H1 (cell line): Measurements from ENCODE around the gene NARS2. TPM values are rescaled to one million over a fixed set of nuclear protein-coding genes. Genes with fewer than 3 reads are reported as not detected.

Experiments used
- CTCF ChIA-PET: fragments of 300-600 bp; sonication (Branson Sonifier 250); formaldehyde crosslinking; loops from one replicate; lab custom pipeline; 2021; ENCODE audit not compliant: partially characterized antibody; lab: Charles Lee
- POLR2A ChIA-PET: fragments of 300-600 bp; sonication (Branson Sonifier 250); formaldehyde crosslinking; loops from one replicate; lab custom pipeline; 2021; ENCODE audit warnings: inconsistent platforms; ENCODE audit not compliant: partially characterized antibody; lab: Charles Lee
- DNase-seq, 2 experiments: peaks; one replicate each; pipeline versions ENCODE4 v3.0.0 to v3.0.0-alpha.2; 2010 to 2022; ENCODE audit warnings: low spot score in 2 of 2, low read depth in 1 of 2, mixed read lengths in 1 of 2
- FAIRE-seq: peaks from 2 replicates; lab custom pipeline; 2011; peaks lifted over from hg19 to GRCh38; lab: Jason Lieb, UNC
- H2AFZ ChIP-seq: 2 replicates; pipeline ENCODE4 v1.8.1; 2012; ENCODE audit warnings: low read length, inconsistent platforms
- H2AK5ac ChIP-seq: 2 replicates; pipeline ENCODE4 v1.6.1; 2013; ENCODE audit warnings: low read depth, low read length
- H2BK120ac ChIP-seq: replicated peaks from 2 replicates; pipeline ENCODE3; 2013; ENCODE audit warnings: low read depth, low read length, inconsistent platforms
- H2BK12ac ChIP-seq: 2 replicates; pipeline ENCODE4 v1.6.1; 2013; ENCODE audit warnings: low read depth, low read length
- H2BK15ac ChIP-seq: 2 replicates; pipeline ENCODE4 v1.6.1; 2013; ENCODE audit warnings: low read length
- H2BK20ac ChIP-seq: 2 replicates; pipeline ENCODE4 v1.6.1; 2013; ENCODE audit warnings: low read length
- H2BK5ac ChIP-seq: 2 replicates; pipeline ENCODE4 v1.6.1; 2013; ENCODE audit warnings: low read depth, low read length
- H3K14ac ChIP-seq: 2 replicates; pipeline ENCODE4 v1.6.1; 2013; ENCODE audit warnings: inconsistent platforms; ENCODE audit not compliant: insufficient read length
- H3K18ac ChIP-seq: 2 replicates; pipeline ENCODE4 v1.6.1; 2013; ENCODE audit warnings: low read length; ENCODE audit errors: extremely low read depth
- H3K23ac ChIP-seq: 2 replicates; pipeline ENCODE4 v1.6.1; 2013; ENCODE audit warnings: inconsistent platforms; ENCODE audit not compliant: insufficient read length
- H3K23me2 ChIP-seq: 2 replicates; pipeline ENCODE4 v1.6.1; 2013; ENCODE audit warnings: low read depth, low read length
- H3K27ac ChIP-seq: 2 replicates; pipeline ENCODE4 v1.6.1; 2011; ENCODE audit warnings: low read depth, low read length, inconsistent platforms
- H3K27me3 ChIP-seq, 4 experiments: replicated peaks in 1 of 4; 1 replicate in 1 of 4; 2 replicates in 3 of 4; pipeline versions ENCODE4 v1.6.1 to v1.8.1; 2011 to 2013; ENCODE audit warnings: low read length in 3 of 4, mild to moderate bottlenecking in 3 of 4, inconsistent platforms in 2 of 4, mixed read lengths in 2 of 4, moderate library complexity in 1 of 4; ENCODE audit not compliant: control insufficient read depth in 3 of 4, insufficient read depth in 3 of 4; ENCODE audit errors: extremely low read depth in 1 of 4
- H3K36me3 ChIP-seq, 4 experiments: 2 replicates each; pipeline versions ENCODE4 v1.6.1 to v1.8.1; 2011 to 2013; ENCODE audit warnings: mild to moderate bottlenecking in 4 of 4, low read length in 3 of 4, moderate library complexity in 2 of 4, control low read depth in 1 of 4, inconsistent platforms in 1 of 4; ENCODE audit not compliant: insufficient read depth in 4 of 4, control insufficient read depth in 2 of 4
- H3K4ac ChIP-seq: replicated peaks from 2 replicates; pipeline ENCODE3; 2013; ENCODE audit warnings: low read length, low read depth, mixed read lengths, inconsistent platforms; ENCODE audit not compliant: insufficient read length
- H3K4me1 ChIP-seq, 4 experiments: replicated peaks in 1 of 4; 1 replicate in 1 of 4; 2 replicates in 3 of 4; pipeline versions ENCODE4 v1.6.1 to v1.8.1; 2011 to 2013; ENCODE audit warnings: low read length in 3 of 4, inconsistent platforms in 2 of 4, mixed read lengths in 1 of 4; ENCODE audit not compliant: insufficient read depth in 4 of 4, control insufficient read depth in 3 of 4
- H3K4me2 ChIP-seq, 2 experiments: 2 replicates each; pipeline versions ENCODE4 v1.6.1 to v1.8.1; 2011 to 2013; ENCODE audit warnings: low read depth in 2 of 2, low read length in 2 of 2, control low read depth in 1 of 2, inconsistent platforms in 1 of 2, mild to moderate bottlenecking in 1 of 2; ENCODE audit not compliant: insufficient read depth in 1 of 2
- H3K4me3 ChIP-seq, 4 experiments: fragments of 200-600, 300-600 bp in 1 of 4; sonication (generic), shearing (Covaris generic), sonication (Bioruptor Twin) in 1 of 4; 2 replicates each; pipeline versions ENCODE4 v1.5.1 to v1.8.1; 2011 to 2016; ENCODE audit warnings: low read length in 4 of 4, low read depth in 3 of 4, control low read depth in 2 of 4, inconsistent platforms in 2 of 4, mild to moderate bottlenecking in 2 of 4, mixed read lengths in 1 of 4, moderate library complexity in 1 of 4; ENCODE audit not compliant: insufficient read depth in 2 of 4; ENCODE audit errors: extremely low read depth in 1 of 4
- H3K56ac ChIP-seq: replicated peaks from 2 replicates; pipeline ENCODE3; 2013; ENCODE audit warnings: low read depth, mild to moderate bottlenecking, mixed read lengths, low read length, inconsistent platforms; ENCODE audit not compliant: insufficient read length
- H3K79me1 ChIP-seq: 2 replicates; pipeline ENCODE4 v1.6.1; 2013; ENCODE audit warnings: low read depth, low read length, control low read depth
- H3K79me2 ChIP-seq, 2 experiments: 2 replicates each; pipeline versions ENCODE4 v1.6.1 to v1.8.1; 2012 to 2013; ENCODE audit warnings: low read length in 2 of 2, mild to moderate bottlenecking in 2 of 2, inconsistent platforms in 1 of 2; ENCODE audit not compliant: insufficient read depth in 2 of 2, control insufficient read depth in 1 of 2
- H3K9ac ChIP-seq, 4 experiments: replicated peaks in 1 of 4; 1 replicate in 1 of 4; 2 replicates in 3 of 4; pipeline versions ENCODE4 v1.6.1 to v1.8.1; 2011 to 2013; ENCODE audit warnings: low read depth in 3 of 4, low read length in 3 of 4, control low read depth in 2 of 4, mild to moderate bottlenecking in 2 of 4, moderate library complexity in 2 of 4, inconsistent platforms in 1 of 4; ENCODE audit errors: extremely low read depth in 1 of 4
- H3K9me3 ChIP-seq, 2 experiments: 2 replicates each; pipeline versions ENCODE4 v1.6.1 to v1.8.1; 2012 to 2013; ENCODE audit warnings: mild to moderate bottlenecking in 2 of 2, moderate library complexity in 2 of 2, control low read depth in 1 of 2, inconsistent platforms in 1 of 2, low read depth in 1 of 2, low read length in 1 of 2, mixed read lengths in 1 of 2; ENCODE audit not compliant: insufficient read depth in 2 of 2
- H4K20me1 ChIP-seq, 2 experiments: replicated peaks in 1 of 2; 2 replicates each; pipeline versions ENCODE3 to v1.8.1; 2011 to 2013; ENCODE audit warnings: inconsistent platforms in 2 of 2, low read length in 2 of 2, mild to moderate bottlenecking in 1 of 2; ENCODE audit not compliant: insufficient read depth in 2 of 2, control insufficient read depth in 1 of 2
- H4K5ac ChIP-seq: 2 replicates; pipeline ENCODE4 v1.6.1; 2013; ENCODE audit warnings: low read length, low read depth, mixed read lengths, inconsistent platforms; ENCODE audit not compliant: insufficient read length
- H4K8ac ChIP-seq: 2 replicates; pipeline ENCODE4 v1.8.0; 2013; ENCODE audit warnings: mild to moderate bottlenecking, moderate library complexity, low read length, inconsistent platforms; ENCODE audit not compliant: insufficient read depth; ENCODE audit errors: extremely low read depth
- H4K91ac ChIP-seq: replicated peaks from 2 replicates; pipeline ENCODE3; 2013; ENCODE audit warnings: low read length, mixed read lengths, inconsistent platforms; ENCODE audit not compliant: insufficient read length
- ASH2L ChIP-seq: fragments of 200-600, 300-600 bp; sonication (generic); IDR thresholded peaks from one replicate; pipeline ENCODE4 v1.7.1; 2017; ENCODE audit warnings: low read length
- CREB1 ChIP-seq: IDR thresholded peaks from 2 replicates; pipeline ENCODE4 v1.6.1; 2012; ENCODE audit warnings: inconsistent platforms
- HDAC6 ChIP-seq: IDR thresholded peaks from one replicate; pipeline ENCODE4 v1.7.1; 2012; ENCODE audit warnings: low read depth, mild to moderate bottlenecking, inconsistent platforms, low read length, moderate library complexity
- KDM4A ChIP-seq: IDR thresholded peaks from one replicate; pipeline ENCODE4 v1.7.1; 2012; ENCODE audit warnings: low read depth, mild to moderate bottlenecking, moderate library complexity, low read length, inconsistent platforms; ENCODE audit not compliant: severe bottlenecking
- POLR2A ChIP-seq, 2 experiments: IDR thresholded peaks; 1 replicate in 1 of 2; 2 replicates in 1 of 2; pipeline ENCODE4 v1.6.1; 2011; ENCODE audit warnings: low read depth in 2 of 2, low read length in 2 of 2, mild to moderate bottlenecking in 2 of 2; ENCODE audit errors: control extremely low read depth in 1 of 2
- POU5F1 ChIP-seq: IDR thresholded peaks from 2 replicates; pipeline ENCODE4 v1.6.1; 2011; ENCODE audit warnings: low read depth, mild to moderate bottlenecking, low read length, moderate library complexity
- RBBP5 ChIP-seq: IDR thresholded peaks from 2 replicates; pipeline ENCODE4 v1.7.1; 2012; ENCODE audit warnings: low read depth, mild to moderate bottlenecking, inconsistent platforms, low read length, moderate library complexity, borderline replicate concordance
- RXRA ChIP-seq: IDR thresholded peaks from 2 replicates; pipeline ENCODE4 v1.6.1; 2011; ENCODE audit warnings: low read depth, mild to moderate bottlenecking, low read length, moderate library complexity; ENCODE audit not compliant: insufficient read depth
- SIX5 ChIP-seq: IDR thresholded peaks from 2 replicates; pipeline ENCODE4 v1.6.1; 2011; ENCODE audit warnings: mild to moderate bottlenecking, low read depth, low read length
- TAF1 ChIP-seq: IDR thresholded peaks from 2 replicates; pipeline ENCODE4 v1.6.1; 2011; ENCODE audit warnings: mild to moderate bottlenecking, low read depth, low read length
- WGBS, 2 experiments: shearing (Covaris generic) in 1 of 2; methylation state at CpG; one replicate each; pipeline versions ENCODE4 v1.1.6 to v1.1.7; 2013 to 2015; ENCODE audit warnings: low lambda C conversion rate in 2 of 2, mixed read lengths in 2 of 2, inconsistent platforms in 1 of 2, low coverage in 1 of 2, missing lambda C conversion rate in 1 of 2; ENCODE audit not compliant: insufficient replicate concordance in 2 of 2, insufficient coverage in 1 of 2, insufficient read length in 1 of 2; ENCODE audit errors: extremely low coverage in 1 of 2, missing lambda C conversion rate in 1 of 2; 5-methylcytosine and 5-hydroxymethylcytosine counted together
- polyA plus RNA-seq, 7 experiments: library from polyadenylated mRNA; depleted of rRNA in 3 of 7; stranded (reverse) in 5 of 7; unstranded in 2 of 7; fragments of >200 nt in 5 of 7; fragments of 200-250 nt in 2 of 7; gene quantifications; 1 replicate in 5 of 7; 2 replicates in 1 of 7; 4 replicates in 1 of 7; pipeline versions ENCODE4 v1.2.1 to v1.2.3, GENCODE V29; 2011 to 2013; ENCODE audit warnings: missing spikeins in 2 of 7, mixed read lengths in 2 of 7
- total RNA-seq: library from RNA; stranded (reverse); fragmentation: NEBNext Ultra II Directional; extraction: Animal tissue kit (Norgen Biotek cat#: 25700); gene quantifications from 2 replicates; pipeline ENCODE4 v1.2.1, GENCODE V29; 2021
- TF ChIP-seq, protein P1 (sequence below): IDR thresholded peaks from 2 replicates; pipeline ENCODE4 v1.6.1; 2011; ENCODE audit warnings: low read length, improper control_type of control experiment
- TF ChIP-seq, protein P2 (sequence below), 3 experiments: IDR thresholded peaks; 1 replicate in 2 of 3; 2 replicates in 1 of 3; pipeline versions ENCODE4 v1.5.1 to v1.6.1; 2011; ENCODE audit warnings: low read length in 3 of 3, mild to moderate bottlenecking in 3 of 3, inconsistent platforms in 2 of 3, low read depth in 1 of 3, moderate library complexity in 1 of 3; ENCODE audit not compliant: insufficient read depth in 1 of 3; ENCODE audit errors: control extremely low read depth in 1 of 3

The NARS2 gene
- total and polyA plus RNA-seq, 2 of the 8 experiments (the other 6 are each of a cell fraction or from before 2014, with no cell fraction given), result 26.2 to 51.6 TPM

DNA sequence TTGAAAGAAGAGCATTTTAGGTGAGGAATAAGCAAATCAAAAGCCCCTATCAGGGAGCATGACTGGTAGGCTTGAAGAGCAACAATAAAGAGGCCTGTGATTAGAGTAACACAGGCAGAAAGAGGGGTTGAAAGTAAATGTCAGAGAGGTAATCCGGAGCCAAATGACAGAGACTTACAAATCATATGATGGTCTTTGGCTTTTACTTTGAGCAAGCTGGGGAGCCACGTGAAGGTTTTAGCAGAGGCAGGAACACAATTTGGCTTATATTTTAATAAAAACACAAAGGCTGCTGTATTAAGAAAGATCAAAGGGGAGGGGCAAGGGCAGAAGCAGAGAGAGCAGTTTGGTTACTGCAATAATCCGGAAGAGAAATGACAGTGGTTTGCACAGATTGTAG, 12.8 kb upstream of the NARS2 start:
- Histone ChIP-seq H3K27me3 (no peaks in the 10 kb centered on the region), H4K20me1 (no peaks in the 10 kb centered on the region), H3K4me2 (no peak overlapping the region), H3K23me2 (no peaks in the 10 kb centered on the region), H3K23ac (no peak overlapping the region), H3K4me1 (no peaks in the 10 kb centered on the region), H3K4me3 (no peak overlapping the region), H3K36me3 (no peaks in the 10 kb centered on the region), H2BK15ac (no peak overlapping the region), H2AK5ac (no peak overlapping the region), H3K4ac (no peak overlapping the region), H4K91ac (no peak overlapping the region), H3K27ac (no peak overlapping the region), H2BK5ac (no peak overlapping the region), H3K14ac (no peak overlapping the region), H3K9ac (no peak overlapping the region), H3K79me2 (no peaks in the 10 kb centered on the region), H3K18ac (no peak overlapping the region), H2BK120ac (no peak overlapping the region), H2BK12ac (no peak overlapping the region), H4K8ac (no peak overlapping the region), H2AFZ (no peak overlapping the region), H4K5ac (no peak overlapping the region), H2BK20ac (no peak overlapping the region), H3K9me3 (peaks cover 5 to 12% of the 10 kb centered on the region in 2 experiments; a peak in 1 of 4 replicates), H3K56ac (no peak overlapping the region), H3K79me1 (no peaks in the 10 kb centered on the region)
- ChIA-PET CTCF (interaction anchor here (0.6 to 3.2 kb wide), 5 partner anchors 8 to 158 kb away, joined by 3 to 33 read pairs (median 6); partner anchors contain the start of gene NARS2), POLR2A (no interaction called here)
- 83% methylated on average over 3 of the region's 3 CpGs; no CpG with 5 or more reads in 1 of the 2 experiments for WGBS, 2 experiments
- no peak for FAIRE-seq
- DNase-seq, result no peak
- TF ChIP-seq KDM4A (no peak), RBBP5 (no peak), ASH2L (no peak), POU5F1 (no peak), TAF1 (no peak), HDAC6 (no peak), CREB1 (no peak), POLR2A (IDR thresholded peaks at IDR 0.05; ENCODE audit: control extremely low read depth in 1 of 2, low read depth in 2 of 2, low read length in 2 of 2) (no peak), SIX5 (no peak), RXRA (no peak)
- TF ChIP-seq, protein P1, sequence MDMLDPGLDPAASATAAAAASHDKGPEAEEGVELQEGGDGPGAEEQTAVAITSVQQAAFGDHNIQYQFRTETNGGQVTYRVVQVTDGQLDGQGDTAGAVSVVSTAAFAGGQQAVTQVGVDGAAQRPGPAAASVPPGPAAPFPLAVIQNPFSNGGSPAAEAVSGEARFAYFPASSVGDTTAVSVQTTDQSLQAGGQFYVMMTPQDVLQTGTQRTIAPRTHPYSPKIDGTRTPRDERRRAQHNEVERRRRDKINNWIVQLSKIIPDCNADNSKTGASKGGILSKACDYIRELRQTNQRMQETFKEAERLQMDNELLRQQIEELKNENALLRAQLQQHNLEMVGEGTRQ, result no peak
- TF ChIP-seq, protein P2, sequence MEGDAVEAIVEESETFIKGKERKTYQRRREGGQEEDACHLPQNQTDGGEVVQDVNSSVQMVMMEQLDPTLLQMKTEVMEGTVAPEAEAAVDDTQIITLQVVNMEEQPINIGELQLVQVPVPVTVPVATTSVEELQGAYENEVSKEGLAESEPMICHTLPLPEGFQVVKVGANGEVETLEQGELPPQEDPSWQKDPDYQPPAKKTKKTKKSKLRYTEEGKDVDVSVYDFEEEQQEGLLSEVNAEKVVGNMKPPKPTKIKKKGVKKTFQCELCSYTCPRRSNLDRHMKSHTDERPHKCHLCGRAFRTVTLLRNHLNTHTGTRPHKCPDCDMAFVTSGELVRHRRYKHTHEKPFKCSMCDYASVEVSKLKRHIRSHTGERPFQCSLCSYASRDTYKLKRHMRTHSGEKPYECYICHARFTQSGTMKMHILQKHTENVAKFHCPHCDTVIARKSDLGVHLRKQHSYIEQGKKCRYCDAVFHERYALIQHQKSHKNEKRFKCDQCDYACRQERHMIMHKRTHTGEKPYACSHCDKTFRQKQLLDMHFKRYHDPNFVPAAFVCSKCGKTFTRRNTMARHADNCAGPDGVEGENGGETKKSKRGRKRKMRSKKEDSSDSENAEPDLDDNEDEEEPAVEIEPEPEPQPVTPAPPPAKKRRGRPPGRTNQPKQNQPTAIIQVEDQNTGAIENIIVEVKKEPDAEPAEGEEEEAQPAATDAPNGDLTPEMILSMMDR (IDR thresholded peaks at IDR 0.05; ENCODE audit: control extremely low read depth in 1 of 3, insufficient read depth in 1 of 3, low read depth in 1 of 3, low read length in 3 of 3), result no peak
